Large intestine (tissue), 3 donors: ENCODE measurements around the gene SPSB4. TPM values are rescaled to one million over a fixed set of nuclear protein-coding genes. Genes with fewer than 3 reads are reported as not detected.

Source experiments
- DNase-seq, 2 donors: peaks; one replicate each; pipeline versions ENCODE4 v3.0.0 to v3.0.0-alpha.2; 2013
- H3K27ac ChIP-seq: one replicate; pipeline ENCODE4 v1.5.1; 2013; ENCODE audit warnings: low read length
- H3K27me3 ChIP-seq: 2 replicates; pipeline ENCODE4 v1.6.1; 2013; ENCODE audit warnings: low read length; ENCODE audit not compliant: control insufficient read depth, insufficient read depth
- H3K36me3 ChIP-seq: 2 replicates; pipeline ENCODE4 v1.6.1; 2013; ENCODE audit warnings: low read length; ENCODE audit not compliant: control insufficient read depth, insufficient read depth
- H3K4me1 ChIP-seq: one replicate; pipeline ENCODE4 v1.6.1; 2013; ENCODE audit warnings: low read length; ENCODE audit not compliant: control insufficient read depth, insufficient read depth
- H3K4me3 ChIP-seq: one replicate; pipeline ENCODE4 v1.5.1; 2013; ENCODE audit warnings: low read length
- H3K9me3 ChIP-seq: one replicate; pipeline ENCODE4 v1.6.1; 2013; ENCODE audit warnings: mild to moderate bottlenecking, low read depth, low read length, moderate library complexity; ENCODE audit not compliant: control insufficient read depth
- WGBS: methylation state at CpG from one replicate; pipeline ENCODE4 v1.1.5; 2013; ENCODE audit warnings: low lambda C conversion rate; ENCODE audit not compliant: insufficient coverage; 5-methylcytosine and 5-hydroxymethylcytosine counted together
- polyA plus RNA-seq: library from polyadenylated mRNA; unstranded; fragments of 120-200 nt; gene quantifications from one replicate; pipeline ENCODE4 v1.2.1, GENCODE V29; 2013

SPSB4 gene
- polyA plus RNA-seq, 1 donor: 2.2 TPM

GRCh38 chr3:141152130-141152529 is 101.0 kb downstream of the SPSB4 start:
- no peak overlapping the region for H3K27ac ChIP-seq
- DNase-seq: no peak
- H3K27me3 ChIP-seq: no peaks in the 10 kb centered on the region
- no peaks in the 10 kb centered on the region for H3K4me1 ChIP-seq
- no peak overlapping the region for H3K4me3 ChIP-seq
- H3K9me3 ChIP-seq: no peaks in the 10 kb centered on the region
- WGBS: 33% methylated on average over 1 of the region's 9 CpGs
- H3K36me3 ChIP-seq: no peaks in the 10 kb centered on the region

- Histone ChIP-seq H3K4me3 (no peak overlapping the region), H3K27me3 (no peaks in the 10 kb centered on the region), H3K9me3 (no peaks in the 10 kb centered on the region), H3K27ac (no peak overlapping the region), H3K36me3 (no peaks in the 10 kb centered on the region), H3K4me1 (no peaks in the 10 kb centered on the region)
- no CpG with 5 or more reads among the region's 7 CpGs for WGBS
- DNase-seq: no peak
These were observed 101.9 kb downstream of the SPSB4 start for GRCh38 chr3:141152801-141153678.

- Histone ChIP-seq H3K4me3 (no peak overlapping the region), H3K4me1 (no peaks in the 10 kb centered on the region)
- WGBS: 80% methylated on average over 1 of the region's 1 CpG
These were observed 102.5 kb downstream of the SPSB4 start for GRCh38 chr3:141153679-141153966.

GRCh38 chr3:141164852-141165251 is 113.7 kb downstream of the SPSB4 start:
- no CpG with 5 or more reads among the region's 5 CpGs for WGBS
- Histone ChIP-seq H3K27ac (no peak overlapping the region), H3K36me3 (no peaks in the 10 kb centered on the region), H3K4me3 (no peak overlapping the region), H3K4me1 (no peaks in the 10 kb centered on the region), H3K27me3 (no peaks in the 10 kb centered on the region), H3K9me3 (no peaks in the 10 kb centered on the region)
- DNase-seq: no peak

More at GRCh38 chr3:141153679-141153966, 102.5 kb downstream of the SPSB4 start:
- Histone ChIP-seq H3K27me3 (no peaks in the 10 kb centered on the region), H3K36me3 (no peaks in the 10 kb centered on the region), H3K27ac (no peak overlapping the region), H3K9me3 (no peaks in the 10 kb centered on the region)
- no peak for DNase-seq

- Histone ChIP-seq H3K27me3 (no peaks in the 10 kb centered on the region), H3K4me3 (no peak overlapping the region), H3K27ac (no peak overlapping the region), H3K4me1 (no peaks in the 10 kb centered on the region), H3K9me3 (no peaks in the 10 kb centered on the region), H3K36me3 (no peaks in the 10 kb centered on the region)
- WGBS: 89% methylated on average over 2 of the region's 4 CpGs
- no peak for DNase-seq
These were observed 116.5 kb downstream of the SPSB4 start for GRCh38 chr3:141167681-141168080.

GRCh38 chr3:141170678-141171295 is 119.6 kb downstream of the SPSB4 start:
- Histone ChIP-seq H3K9me3 (no peaks in the 10 kb centered on the region), H3K4me3 (no peak overlapping the region), H3K36me3 (no peaks in the 10 kb centered on the region), H3K4me1 (no peaks in the 10 kb centered on the region), H3K27me3 (no peaks in the 10 kb centered on the region), H3K27ac (no peak overlapping the region)
- DNase-seq: no peak
- no CpG with 5 or more reads among the region's 4 CpGs for WGBS

- DNase-seq: no peak
- Histone ChIP-seq H3K4me3 (no peak overlapping the region), H3K36me3 (no peaks in the 10 kb centered on the region), H3K27me3 (no peaks in the 10 kb centered on the region), H3K9me3 (no peaks in the 10 kb centered on the region), H3K27ac (no peak overlapping the region), H3K4me1 (no peaks in the 10 kb centered on the region)
- WGBS: no CpG with 5 or more reads among the region's 2 CpGs
These were observed 123.5 kb downstream of the SPSB4 start for GRCh38 chr3:141174674-141175073.

- DNase-seq: no peak
- Histone ChIP-seq H3K27me3 (no peaks in the 10 kb centered on the region), H3K36me3 (no peaks in the 10 kb centered on the region), H3K9me3 (no peaks in the 10 kb centered on the region), H3K4me1 (no peaks in the 10 kb centered on the region), H3K4me3 (no peak overlapping the region), H3K27ac (no peak overlapping the region)
These were observed 125.6 kb downstream of the SPSB4 start for GRCh38 chr3:141176775-141177174.

GRCh38 chr3:141178026-141178425 is 126.9 kb downstream of the SPSB4 start:
- Histone ChIP-seq H3K4me3 (no peak overlapping the region), H3K27me3 (no peaks in the 10 kb centered on the region), H3K4me1 (no peaks in the 10 kb centered on the region), H3K36me3 (no peaks in the 10 kb centered on the region), H3K9me3 (no peaks in the 10 kb centered on the region), H3K27ac (no peak overlapping the region)
- DNase-seq: no peak
- 57% methylated on average over 1 of the region's 3 CpGs for WGBS

GRCh38 chr3:141178551-141178950 is 127.4 kb downstream of the SPSB4 start:
- no peaks in the 10 kb centered on the region for H3K36me3 ChIP-seq
- no CpG with 5 or more reads among the region's 4 CpGs for WGBS
- no peak overlapping the region for H3K4me3 ChIP-seq
- no peaks in the 10 kb centered on the region for H3K4me1 ChIP-seq
- H3K27ac ChIP-seq: no peak overlapping the region
- no peaks in the 10 kb centered on the region for H3K27me3 ChIP-seq
- DNase-seq: no peak
- no peaks in the 10 kb centered on the region for H3K9me3 ChIP-seq

GRCh38 chr3:141179983-141180382 is 128.8 kb downstream of the SPSB4 start:
- Histone ChIP-seq H3K4me3 (no peak overlapping the region), H3K36me3 (no peaks in the 10 kb centered on the region), H3K9me3 (no peaks in the 10 kb centered on the region), H3K27me3 (no peaks in the 10 kb centered on the region), H3K4me1 (no peaks in the 10 kb centered on the region), H3K27ac (no peak overlapping the region)
- no CpG with 5 or more reads among the region's 1 CpG for WGBS
- DNase-seq: no peak
